ENCODE measurements around the gene ZDHHC8.

GRCh38 chr22:20126284-20127029 lies 5.1 kb upstream of the ZDHHC8 start:
- TF ChIP-seq, protein P1, sequence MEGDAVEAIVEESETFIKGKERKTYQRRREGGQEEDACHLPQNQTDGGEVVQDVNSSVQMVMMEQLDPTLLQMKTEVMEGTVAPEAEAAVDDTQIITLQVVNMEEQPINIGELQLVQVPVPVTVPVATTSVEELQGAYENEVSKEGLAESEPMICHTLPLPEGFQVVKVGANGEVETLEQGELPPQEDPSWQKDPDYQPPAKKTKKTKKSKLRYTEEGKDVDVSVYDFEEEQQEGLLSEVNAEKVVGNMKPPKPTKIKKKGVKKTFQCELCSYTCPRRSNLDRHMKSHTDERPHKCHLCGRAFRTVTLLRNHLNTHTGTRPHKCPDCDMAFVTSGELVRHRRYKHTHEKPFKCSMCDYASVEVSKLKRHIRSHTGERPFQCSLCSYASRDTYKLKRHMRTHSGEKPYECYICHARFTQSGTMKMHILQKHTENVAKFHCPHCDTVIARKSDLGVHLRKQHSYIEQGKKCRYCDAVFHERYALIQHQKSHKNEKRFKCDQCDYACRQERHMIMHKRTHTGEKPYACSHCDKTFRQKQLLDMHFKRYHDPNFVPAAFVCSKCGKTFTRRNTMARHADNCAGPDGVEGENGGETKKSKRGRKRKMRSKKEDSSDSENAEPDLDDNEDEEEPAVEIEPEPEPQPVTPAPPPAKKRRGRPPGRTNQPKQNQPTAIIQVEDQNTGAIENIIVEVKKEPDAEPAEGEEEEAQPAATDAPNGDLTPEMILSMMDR (optimal IDR thresholded peaks at IDR 0.05 in 1 of 3, IDR thresholded peaks at IDR 0.05 in 1 of 3, conservative IDR thresholded peaks at IDR 0.05 in 1 of 3; ENCODE audit: extremely low read depth in 1 of 3, insufficient read depth in 2 of 3, low read length in 3 of 3) = no peak
- TF ChIP-seq EZH2 (IDR thresholded peaks at IDR 0.05; ENCODE audit: low read length) = no peak
